Muscle layer of colon (tissue), 2 donors: ENCODE measurements around the gene NEAT1.
"Not testable (repeated sequence)": the region's sequence is repeated elsewhere in the genome, so short reads cannot be mapped to it uniquely, and the experiment has no call there.

ENCODE experiments used
- H3K27ac ChIP-seq: one replicate; pipeline ENCODE4 v1.7.0; 2013; ENCODE audit warnings: low read depth, mild to moderate bottlenecking, low read length, moderate library complexity
- H3K27me3 ChIP-seq, 2 donors: one replicate each; pipeline ENCODE4 v1.7.0; 2013; ENCODE audit warnings: low read length in 2 of 2, mild to moderate bottlenecking in 2 of 2; ENCODE audit not compliant: insufficient read depth in 2 of 2, control insufficient read depth in 1 of 2
- H3K36me3 ChIP-seq: one replicate; pipeline ENCODE4 v1.7.0; 2013; ENCODE audit warnings: mild to moderate bottlenecking, low read length; ENCODE audit not compliant: insufficient read depth
- H3K4me1 ChIP-seq: one replicate; pipeline ENCODE4 v1.7.0; 2013; ENCODE audit warnings: mild to moderate bottlenecking, low read length; ENCODE audit not compliant: insufficient read depth
- H3K4me3 ChIP-seq, 2 donors: one replicate each; pipeline ENCODE4 v1.7.0; 2013; ENCODE audit warnings: low read length in 2 of 2, low read depth in 1 of 2, mild to moderate bottlenecking in 1 of 2, moderate library complexity in 1 of 2
- H3K9ac ChIP-seq: one replicate; pipeline ENCODE4 v1.7.0; 2013; ENCODE audit warnings: low read length
- H3K9me3 ChIP-seq: one replicate; pipeline ENCODE4 v1.7.0; 2013; ENCODE audit warnings: mild to moderate bottlenecking, low read length
- donor health status: abdominal sarcoma.
- donor health status: Adenocarcinoma of cecum.

The NEAT1 gene

GRCh38 chr11:65401073-65401802 lies 21.4 kb upstream of the NEAT1 start:
- Histone ChIP-seq H3K9me3 (no peaks in the 10 kb centered on the region), H3K27ac (no peak overlapping the region), H3K36me3 (peaks cover 30% of the 10 kb centered on the region), H3K9ac (no peak overlapping the region), H3K27me3 (no peaks in the 10 kb centered on the region), H3K4me3 (no peak overlapping the region), H3K4me1 (no peaks in the 10 kb centered on the region)

GRCh38 chr11:65401803-65402248 lies 20.8 kb upstream of the NEAT1 start:
- Histone ChIP-seq H3K9me3 (no peaks in the 10 kb centered on the region), H3K27me3 (no peaks in the 10 kb centered on the region), H3K27ac (no peak overlapping the region), H3K4me1 (no peaks in the 10 kb centered on the region), H3K9ac (no peak overlapping the region), H3K4me3 (no peak overlapping the region), H3K36me3 (peaks cover 30% of the 10 kb centered on the region)

- no peaks in the 10 kb centered on the region for H3K4me1 ChIP-seq
- no peaks in the 10 kb centered on the region for H3K9me3 ChIP-seq
- no peak overlapping the region for H3K9ac ChIP-seq
- peaks cover 24% of the 10 kb centered on the region for H3K36me3 ChIP-seq
- H3K27ac ChIP-seq, result no peak overlapping the region
- no peak overlapping the region for H3K4me3 ChIP-seq
- H3K27me3 ChIP-seq, result no peaks in the 10 kb centered on the region
Measured at GRCh38 chr11:65402790-65403189, 19.8 kb upstream of the NEAT1 start.

GRCh38 chr11:65403607-65404121 lies 18.9 kb upstream of the NEAT1 start:
- no peak overlapping the region for H3K27ac ChIP-seq

GRCh38 chr11:65404210-65404609 lies 18.4 kb upstream of the NEAT1 start:
- Histone ChIP-seq H3K9ac (no peak overlapping the region), H3K4me1 (no peaks in the 10 kb centered on the region), H3K36me3 (peaks cover 30% of the 10 kb centered on the region), H3K4me3 (no peak overlapping the region), H3K27ac (no peak overlapping the region), H3K27me3 (no peaks in the 10 kb centered on the region), H3K9me3 (no peaks in the 10 kb centered on the region)

More at GRCh38 chr11:65403607-65404121, 18.9 kb upstream of the NEAT1 start:
- Histone ChIP-seq H3K9ac (no peak overlapping the region), H3K4me1 (no peaks in the 10 kb centered on the region), H3K36me3 (peaks cover 24% of the 10 kb centered on the region), H3K27me3 (no peaks in the 10 kb centered on the region), H3K4me3 (no peak overlapping the region), H3K9me3 (no peaks in the 10 kb centered on the region)

- H3K9ac ChIP-seq, result no peak overlapping the region
- no peaks in the 10 kb centered on the region for H3K4me1 ChIP-seq
- no peaks in the 10 kb centered on the region for H3K9me3 ChIP-seq
- H3K4me3 ChIP-seq, result no peak overlapping the region
- peaks cover 26% of the 10 kb centered on the region for H3K36me3 ChIP-seq
- no peaks in the 10 kb centered on the region for H3K27me3 ChIP-seq
- no peak overlapping the region for H3K27ac ChIP-seq
Measured at GRCh38 chr11:65404638-65405339, 17.8 kb upstream of the NEAT1 start.

- Histone ChIP-seq H3K4me1 (peaks cover 4% of the 10 kb centered on the region), H3K36me3 (peaks cover 10% of the 10 kb centered on the region), H3K27ac (no peak overlapping the region)
Measured at GRCh38 chr11:65410936-65411680, 11.5 kb upstream of the NEAT1 start.

GRCh38 chr11:65411681-65412070 lies 10.9 kb upstream of the NEAT1 start:
- H3K27ac ChIP-seq, result no peak overlapping the region
- no peaks in the 10 kb centered on the region for H3K9me3 ChIP-seq
- H3K27me3 ChIP-seq, result no peaks in the 10 kb centered on the region
- no peak overlapping the region for H3K4me3 ChIP-seq
- peaks cover 10% of the 10 kb centered on the region for H3K36me3 ChIP-seq
- peaks cover 10% of the 10 kb centered on the region for H3K4me1 ChIP-seq
- H3K9ac ChIP-seq, result no peak overlapping the region

More at GRCh38 chr11:65410936-65411680, 11.5 kb upstream of the NEAT1 start:
- Histone ChIP-seq H3K9ac (no peak overlapping the region), H3K27me3 (no peaks in the 10 kb centered on the region), H3K9me3 (no peaks in the 10 kb centered on the region), H3K4me3 (no peak overlapping the region)

GRCh38 chr11:65412271-65413076 lies 10.1 kb upstream of the NEAT1 start:
- H3K9ac ChIP-seq, result no peak overlapping the region
- H3K4me3 ChIP-seq, result no peak overlapping the region
- no peaks in the 10 kb centered on the region for H3K27me3 ChIP-seq
- peaks cover 10% of the 10 kb centered on the region for H3K36me3 ChIP-seq
- H3K9me3 ChIP-seq, result no peaks in the 10 kb centered on the region
- peaks cover 18% of the 10 kb centered on the region for H3K4me1 ChIP-seq
- no peak overlapping the region for H3K27ac ChIP-seq

GRCh38 chr11:65413077-65413664 lies 9.4 kb upstream of the NEAT1 start:
- not testable (repeated sequence) for H3K4me3 ChIP-seq, H3K9ac ChIP-seq, H3K27ac ChIP-seq, H3K27me3 ChIP-seq, H3K9me3 ChIP-seq
- peaks cover 25% of the 10 kb centered on the region for H3K4me1 ChIP-seq
- peaks cover 10% of the 10 kb centered on the region for H3K36me3 ChIP-seq
